GM12878 (cell line): ENCODE measurements around the gene HIVEP3. TPM values are rescaled to one million over a fixed set of nuclear protein-coding genes. Genes with fewer than 3 reads are reported as not detected.
A peak's percentile ranks its signal among the peaks of the same experiment; 100 is the strongest.

Experiments
- ATAC-seq: fragments of 200-7000 bp; cut with Tn5 transposase; 3 replicates; pipeline ENCODE4 v1.9.1; 2020; ENCODE audit warnings: mild to moderate bottlenecking, moderate library complexity
- BruUV-seq: library from RNA; stranded (reverse); fragments of 400-500 nt; replicated peaks from 2 replicates; lab custom pipeline; 2021; lab: Mats Ljungman, UMichigan
- CTCF ChIA-PET: fragments of 300-600 bp; sonication (Branson Sonifier 250); formaldehyde crosslinking; extraction: SDS; loops from one replicate; lab custom pipeline; 2021; ENCODE audit warnings: inconsistent platforms; lab: Yijun Ruan, JAX
- POLR2A ChIA-PET: fragments of 350-600 bp; formaldehyde crosslinking; extraction: SDS; loops from one replicate; lab custom pipeline; 2021; ENCODE audit warnings: inconsistent platforms; lab: Charles Lee
- RAD21 ChIA-PET: fragments of 300-600 bp; sonication (Branson Sonifier 250); formaldehyde crosslinking; loops from one replicate; lab custom pipeline; 2023; ENCODE audit warnings: antibody characterized with exemption; ENCODE audit not compliant: unreplicated experiment; lab: Charles Lee
- SMC1A ChIA-PET: fragments of 300-600 bp; sonication (Branson Sonifier 250); formaldehyde crosslinking; loops from one replicate; lab custom pipeline; 2023; ENCODE audit not compliant: unreplicated experiment, uncharacterized antibody; lab: Charles Lee
- DNase-seq: peaks from one replicate; pipeline ENCODE4 v3.0.0-alpha.2; 2011; ENCODE audit warnings: low read depth, low spot score
- FAIRE-seq: peaks from 3 replicates; lab custom pipeline; 2011; peaks lifted over from hg19 to GRCh38; lab: Jason Lieb, UNC
- H2AFZ ChIP-seq: 2 replicates; pipeline ENCODE4 v1.6.0; 2011; ENCODE audit warnings: low read depth, low read length, control low read depth; ENCODE audit not compliant: control insufficient read depth
- H3K27ac ChIP-seq: 2 replicates; pipeline ENCODE4 v1.5.1; 2011; ENCODE audit warnings: control low read depth; ENCODE audit not compliant: control insufficient read depth, insufficient read depth
- H3K27me3 ChIP-seq, 2 experiments: replicated peaks in 1 of 2; 2 replicates each; pipeline versions ENCODE4 v1.6.0 to v1.6.1; 2011; ENCODE audit warnings: low read length in 1 of 2; ENCODE audit not compliant: control insufficient read depth in 2 of 2, insufficient read depth in 2 of 2
- H3K36me3 ChIP-seq, 2 experiments: 2 replicates each; pipeline ENCODE4 v1.5.1; 2011; ENCODE audit warnings: low read length in 1 of 2; ENCODE audit not compliant: control insufficient read depth in 2 of 2, insufficient read depth in 2 of 2
- H3K4me1 ChIP-seq: 2 replicates; pipeline ENCODE4 v1.6.1; 2011; ENCODE audit warnings: mild to moderate bottlenecking, low read length, moderate library complexity, mixed read lengths; ENCODE audit not compliant: control insufficient read depth, insufficient read depth
- H3K4me2 ChIP-seq: 2 replicates; pipeline ENCODE4 v1.6.0; 2011; ENCODE audit warnings: control low read depth; ENCODE audit not compliant: control insufficient read depth, insufficient read depth
- H3K4me3 ChIP-seq: fragments of 200-600 bp; sonication (generic); 2 replicates; pipeline ENCODE4 v1.5.1; 2016
- H3K79me2 ChIP-seq: 2 replicates; pipeline ENCODE4 v1.6.0; 2011; ENCODE audit warnings: low read length; ENCODE audit not compliant: control insufficient read depth, insufficient read depth
- H3K9ac ChIP-seq: 2 replicates; pipeline ENCODE4 v1.8.0; 2011; ENCODE audit warnings: low read length, control low read depth, mixed read lengths; ENCODE audit not compliant: control insufficient read depth, insufficient read depth
- H3K9me3 ChIP-seq: replicated peaks from 3 replicates; pipeline ENCODE4 v1.5.1; 2011; ENCODE audit warnings: mild to moderate bottlenecking, low read length; ENCODE audit not compliant: control insufficient read depth, insufficient read depth
- H4K20me1 ChIP-seq: 2 replicates; pipeline ENCODE4 v1.6.0; 2011; ENCODE audit not compliant: control insufficient read depth, insufficient read depth
- KLF5 ChIP-seq: fragments of 450-650 bp; IDR thresholded peaks from 2 replicates; pipeline ENCODE4 v1.6.1; 2014; ENCODE audit warnings: mild to moderate bottlenecking; ENCODE audit not compliant: partially characterized antibody
- RELA ChIP-seq: fragments of 450-650 bp; IDR thresholded peaks from 2 replicates; pipeline ENCODE4 v1.8.0; 2014; ENCODE audit warnings: borderline replicate concordance; ENCODE audit not compliant: partially characterized antibody
- WGBS: methylation state at CpG from one replicate; pipeline ENCODE4 v1.1.6; 2016; ENCODE audit warnings: low lambda C conversion rate; ENCODE audit not compliant: insufficient replicate concordance, insufficient coverage; ENCODE audit errors: missing lambda C conversion rate; 5-methylcytosine and 5-hydroxymethylcytosine counted together
- in situ Hi-C: fragments of 300-500 bp; cut with MboI; formaldehyde crosslinking; loops from 9 replicates; pipeline ENCODE4 v1.14.3; 2018; ENCODE audit warnings: mixed read lengths
- intact Hi-C: fragments of 100-400 bp; cut with micrococcal nuclease; formaldehyde crosslinking; loops from one replicate; pipeline ENCODE4 v1.14.2; 2022; ENCODE audit not compliant: unreplicated experiment
- polyA plus RNA-seq, 11 experiments: library from polyadenylated mRNA; depleted of rRNA in 4 of 11; unstranded in 6 of 11; stranded (reverse) in 5 of 11; fragments of >200 nt; fragmentation: Nextera tagmentation in 4 of 11; fragmentation: Illumina TruSeq in 1 of 11; extraction: Ambion mirVana in 4 of 11; extraction: Trizol in 1 of 11; gene quantifications; 1 replicate in 1 of 11; 2 replicates in 10 of 11; pipeline versions ENCODE4 v1.2.1 to v1.2.3, GENCODE V29; 2011 to 2016; ENCODE audit warnings: inconsistent platforms in 2 of 11, missing spikeins in 2 of 11, low read depth in 1 of 11
- total RNA-seq, 4 experiments: library from RNA; depleted of rRNA in 3 of 4; stranded (reverse); fragments of >200 nt in 3 of 4; fragmentation: Illumina TruSeq in 1 of 4; extraction: Trizol in 1 of 4; gene quantifications; 2 replicates each; pipeline versions ENCODE4 v1.2.1 to v1.2.3, GENCODE V29; 2013 to 2021
- TF ChIP-seq, protein P1 (sequence below): fragments of 450-650 bp; formaldehyde crosslinking; IDR thresholded peaks from 2 replicates; pipeline ENCODE4 v1.5.0; 2022; ENCODE audit warnings: mild to moderate bottlenecking, missing genetic modification characterization

The HIVEP3 gene
- total and polyA plus RNA-seq, 10 of the 15 experiments (the other 5 are each of a cell fraction or from before 2014, with no cell fraction given), result 1.8 to 13.6 (median 3.8) TPM

DNA sequence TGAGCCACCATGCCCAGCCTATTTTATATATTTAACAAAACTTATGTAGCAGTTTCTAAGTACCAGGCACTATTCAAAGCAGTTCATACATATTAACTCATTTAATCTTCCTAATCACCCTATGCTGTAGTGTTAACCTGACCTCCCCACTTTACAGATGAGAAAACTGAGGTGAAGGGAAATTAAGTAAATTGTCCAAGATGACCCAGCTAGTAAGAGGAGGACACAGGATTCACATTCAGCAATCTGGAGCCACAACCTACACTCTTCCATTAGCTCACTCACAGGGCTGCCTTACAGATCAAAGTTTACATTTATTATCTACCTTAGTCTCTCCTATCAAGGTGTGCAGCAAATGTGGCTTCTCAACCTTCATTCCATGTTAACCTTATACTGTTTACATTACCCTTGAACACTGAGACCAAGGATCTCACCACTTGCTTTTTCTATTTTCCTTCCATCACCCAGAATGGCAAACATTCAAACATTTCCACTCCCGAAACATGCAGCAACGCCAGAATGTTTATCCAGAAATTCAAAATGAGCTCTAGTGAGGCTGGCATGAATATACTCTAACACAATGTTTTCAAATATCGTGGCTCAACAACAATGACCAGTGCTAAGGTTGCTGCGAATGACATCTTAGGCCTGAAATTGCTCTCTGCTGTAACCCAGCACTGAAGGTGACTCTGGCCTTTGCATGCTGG is 24.5 kb downstream of the HIVEP3 start:
- Histone ChIP-seq H4K20me1 (no peaks in the 10 kb centered on the region), H3K27me3 (no peaks in the 10 kb centered on the region), H3K27ac (no peak overlapping the region), H3K4me1 (peaks cover 15% of the 10 kb centered on the region), H3K36me3 (no peaks in the 10 kb centered on the region), H2AFZ (peak overlapping the region; percentile 54; the same call in 1 of the 2 replicates), H3K79me2 (peaks cover 1% of the 10 kb centered on the region; the same call in 1 of the 2 replicates), H3K4me3 (no peak overlapping the region), H3K4me2 (no peak overlapping the region), H3K9ac (no peak overlapping the region), H3K9me3 (no peaks in the 10 kb centered on the region)
- ChIA-PET POLR2A (interaction anchor here (0.8 to 1.0 kb wide), 2 partner anchors 8 to 12 kb away, joined by 3 read pairs; no protein-coding TSS in a partner anchor), CTCF (interaction anchor here (0.7 to 0.9 kb wide), 2 partner anchors 143 to 279 kb away, joined by 3 read pairs; no protein-coding TSS in a partner anchor), RAD21 (interaction anchor here (2.0 kb wide), 1 partner anchor 19 kb away, joined by 5 read pairs; no protein-coding TSS in a partner anchor), SMC1A (interaction anchor here (1.0 to 3.2 kb wide), 3 partner anchors 11 to 70 kb away, joined by 3 to 12 read pairs (median 3); no protein-coding TSS in a partner anchor)
- FAIRE-seq, result no peak
- whole genome bisulfite sequencing, result 67% methylated on average over 4 of the region's 4 CpGs
- TF ChIP-seq, protein P1, sequence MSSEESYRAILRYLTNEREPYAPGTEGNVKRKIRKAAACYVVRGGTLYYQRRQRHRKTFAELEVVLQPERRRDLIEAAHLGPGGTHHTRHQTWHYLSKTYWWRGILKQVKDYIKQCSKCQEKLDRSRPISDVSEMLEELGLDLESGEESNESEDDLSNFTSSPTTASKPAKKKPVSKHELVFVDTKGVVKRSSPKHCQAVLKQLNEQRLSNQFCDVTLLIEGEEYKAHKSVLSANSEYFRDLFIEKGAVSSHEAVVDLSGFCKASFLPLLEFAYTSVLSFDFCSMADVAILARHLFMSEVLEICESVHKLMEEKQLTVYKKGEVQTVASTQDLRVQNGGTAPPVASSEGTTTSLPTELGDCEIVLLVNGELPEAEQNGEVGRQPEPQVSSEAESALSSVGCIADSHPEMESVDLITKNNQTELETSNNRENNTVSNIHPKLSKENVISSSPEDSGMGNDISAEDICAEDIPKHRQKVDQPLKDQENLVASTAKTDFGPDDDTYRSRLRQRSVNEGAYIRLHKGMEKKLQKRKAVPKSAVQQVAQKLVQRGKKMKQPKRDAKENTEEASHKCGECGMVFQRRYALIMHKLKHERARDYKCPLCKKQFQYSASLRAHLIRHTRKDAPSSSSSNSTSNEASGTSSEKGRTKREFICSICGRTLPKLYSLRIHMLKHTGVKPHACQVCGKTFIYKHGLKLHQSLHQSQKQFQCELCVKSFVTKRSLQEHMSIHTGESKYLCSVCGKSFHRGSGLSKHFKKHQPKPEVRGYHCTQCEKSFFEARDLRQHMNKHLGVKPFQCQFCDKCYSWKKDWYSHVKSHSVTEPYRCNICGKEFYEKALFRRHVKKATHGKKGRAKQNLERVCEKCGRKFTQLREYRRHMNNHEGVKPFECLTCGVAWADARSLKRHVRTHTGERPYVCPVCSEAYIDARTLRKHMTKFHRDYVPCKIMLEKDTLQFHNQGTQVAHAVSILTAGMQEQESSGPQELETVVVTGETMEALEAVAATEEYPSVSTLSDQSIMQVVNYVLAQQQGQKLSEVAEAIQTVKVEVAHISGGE (CRISPR knock-in tag), result no peak
- TF ChIP-seq KLF5 (no peak), RELA (no peak)
- BruUV-seq, result no TSS peak
- no peak for DNase-seq
- intact Hi-C loops, result loop anchor here (5.0 kb wide), 1 partner anchor 142 kb away; no protein-coding TSS in a partner anchor
- no peak for ATAC-seq
- in situ Hi-C loops, result no loop called here
